Kasumi-1 (cell line): ENCODE measurements around the gene RAB7A.

ENCODE experiments used
- DNase-seq, 2 experiments: peaks; one replicate each; lab custom pipeline; 2025; lab: John Stamatoyannopoulos, UW

Gene RAB7A

GRCh38 chr3:128726023-128727016, at the start of gene RAB7A:
TSS of gene RAB7A (plus strand) at chr3:128726183. CDS start at chr3:128795368, 69,185 bp downstream.
- DNase-seq = peak; percentile 96 to 98

GRCh38 chr3:128679338-128679737, 46.6 kb upstream of the RAB7A start:
- peak; percentile 31 to 45 for DNase-seq

- DNase-seq = peak; percentile 96
These were observed 45.2 kb upstream of the RAB7A start for GRCh38 chr3:128680603-128681368.

- DNase-seq = peak in 1 of 2 experiments; percentile 30
These were observed 44.6 kb upstream of the RAB7A start for GRCh38 chr3:128681369-128681829.

GRCh38 chr3:128683957-128684356, 42.0 kb upstream of the RAB7A start:
- peak; percentile 79 to 82 for DNase-seq

GRCh38 chr3:128684986-128685726, 40.8 kb upstream of the RAB7A start:
- DNase-seq = no peak

- no peak for DNase-seq
These were observed 39.5 kb upstream of the RAB7A start for GRCh38 chr3:128686465-128686864.

- no peak for DNase-seq
These were observed 36.9 kb upstream of the RAB7A start for GRCh38 chr3:128689060-128689459.

GRCh38 chr3:128693696-128694095, 32.3 kb upstream of the RAB7A start:
- DNase-seq = no peak

- DNase-seq = peak in 1 of 2 experiments; percentile 34
These were observed 28.6 kb upstream of the RAB7A start for GRCh38 chr3:128697341-128697740.

- peak; percentile 15 to 18 for DNase-seq
These were observed 27.6 kb upstream of the RAB7A start for GRCh38 chr3:128698211-128699047.

- no peak for DNase-seq
These were observed 24.4 kb upstream of the RAB7A start for GRCh38 chr3:128701342-128702212.

GRCh38 chr3:128702391-128702790, 23.6 kb upstream of the RAB7A start:
- DNase-seq = no peak

GRCh38 chr3:128703561-128703960, 22.4 kb upstream of the RAB7A start:
- DNase-seq = no peak

GRCh38 chr3:128706086-128706615, 19.8 kb upstream of the RAB7A start:
- no peak for DNase-seq

GRCh38 chr3:128707928-128708494, 18.0 kb upstream of the RAB7A start:
- no peak for DNase-seq

- no peak for DNase-seq
These were observed 16.9 kb upstream of the RAB7A start for GRCh38 chr3:128709038-128709437.

GRCh38 chr3:128709506-128710210, 16.3 kb upstream of the RAB7A start:
- DNase-seq = no peak
